HG03280 (cell line): ENCODE data around the gene RPS16.

ENCODE experiments used
- ATAC-seq: cut with Tn5 transposase; IDR thresholded peaks from one replicate; pipeline ENCODE4 v1.9.1; 2021; ENCODE audit warnings: mild to moderate bottlenecking, moderate library complexity; ENCODE audit not compliant: unreplicated experiment

Gene RPS16

GRCh38 chr19:39390451-39390750, 45.3 kb downstream of the RPS16 start:
- no peak for ATAC-seq

DNA sequence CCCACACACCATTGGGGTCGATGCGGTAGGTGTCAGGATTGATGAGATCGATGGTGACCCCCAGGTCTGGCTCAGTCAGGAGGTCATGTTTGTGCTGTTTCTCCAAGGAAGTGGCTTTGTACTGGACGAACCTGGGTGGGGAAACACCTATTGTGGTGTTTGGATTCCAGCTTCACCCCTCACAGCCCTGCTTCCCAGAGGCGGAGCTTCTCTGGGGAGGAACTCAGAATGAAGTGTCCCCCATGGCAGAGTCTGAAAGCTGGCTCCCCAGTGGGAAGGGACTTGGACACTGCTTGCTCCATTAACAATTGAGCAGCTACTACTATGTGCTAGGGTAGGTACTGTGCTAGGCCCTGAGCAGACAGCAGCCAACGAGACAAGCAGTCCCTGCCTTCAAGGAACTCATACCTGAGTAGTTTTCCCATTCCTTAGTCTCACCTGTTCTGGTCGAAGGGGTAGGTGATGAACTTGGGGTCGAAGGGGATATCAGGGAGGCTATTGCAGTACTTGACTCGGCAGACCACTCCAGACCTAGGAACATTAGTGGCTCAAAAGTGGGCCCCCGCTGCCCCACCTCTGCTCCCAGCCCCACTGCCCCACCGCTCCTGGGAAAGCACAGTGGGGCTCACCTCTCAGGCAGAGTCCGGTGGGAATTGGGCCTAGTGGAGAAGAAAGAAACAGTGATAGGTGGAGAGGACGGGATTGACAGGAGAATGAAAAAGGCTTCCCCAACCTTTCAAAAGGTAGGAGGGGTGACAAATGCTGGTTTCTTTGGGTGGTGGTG, 45.9 kb downstream of the RPS16 start:
- no peak for ATAC-seq

- no peak for ATAC-seq
Observed at GRCh38 chr19:39388657-39389056, 47.1 kb downstream of the RPS16 start.

DNA sequence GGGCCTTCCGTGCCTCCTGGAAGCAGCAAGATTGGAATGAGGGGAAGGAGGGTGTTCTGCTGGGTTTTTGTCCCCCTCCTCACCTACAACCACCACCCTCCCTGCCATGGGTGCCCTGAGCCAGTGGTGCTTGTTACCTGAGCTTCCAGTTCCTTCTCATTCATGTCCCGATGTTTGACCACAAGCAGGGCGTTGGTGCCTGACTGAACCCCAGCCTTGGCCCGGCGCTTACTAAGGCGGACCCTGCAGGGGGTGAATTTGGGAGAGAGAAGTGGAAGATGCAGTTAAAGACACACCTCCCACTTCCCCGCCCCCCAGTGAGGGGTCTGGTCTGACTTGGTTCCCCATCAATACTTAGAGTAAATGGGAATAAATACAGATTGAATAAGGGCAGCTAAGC, 49.2 kb downstream of the RPS16 start:
- no peak for ATAC-seq

DNA sequence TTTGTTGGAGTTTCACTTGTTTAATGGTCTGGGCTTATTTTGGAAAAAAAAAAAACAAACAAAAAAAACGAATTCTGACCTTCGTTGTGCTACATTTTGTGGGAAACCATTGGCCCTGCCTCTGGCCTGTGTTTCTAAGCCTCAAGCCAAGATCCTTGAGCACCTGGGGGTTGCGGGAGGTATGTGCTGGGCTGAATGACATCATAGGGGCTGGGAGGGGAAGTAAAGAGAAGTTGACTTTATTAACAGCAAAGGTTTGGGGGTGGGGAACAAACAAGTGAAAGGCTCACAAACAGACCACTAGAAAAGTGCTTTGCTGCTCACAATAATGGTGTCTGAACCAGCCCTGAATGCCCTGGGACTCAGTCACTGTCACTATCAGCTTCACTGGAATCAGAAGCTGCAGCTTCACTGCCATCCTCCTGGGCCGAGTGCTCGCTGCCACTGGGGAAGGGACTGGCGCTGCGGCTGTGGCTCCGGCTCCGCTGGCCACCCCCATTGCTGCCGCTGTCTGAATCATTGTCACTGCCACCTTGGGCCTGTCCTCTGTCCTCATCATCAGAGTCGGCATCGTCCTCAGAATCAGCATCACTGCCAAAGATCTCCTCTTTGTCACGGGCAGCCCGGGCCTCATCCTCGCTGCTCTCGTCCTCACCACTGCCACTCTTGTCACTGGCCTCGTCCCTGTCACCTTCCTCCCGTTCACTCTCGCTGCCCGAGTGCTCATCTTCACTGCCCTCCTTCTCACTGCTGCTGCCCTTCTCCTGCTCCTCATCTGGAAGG, 49.9 kb downstream of the RPS16 start:
- ATAC-seq = no peak

- no peak for ATAC-seq
Observed at GRCh38 chr19:39384839-39385568, 50.7 kb downstream of the RPS16 start.
